GM21619 (cell line): Measurements from ENCODE around the gene BRSK2.

ENCODE experiments used
- ATAC-seq: cut with Tn5 transposase; IDR thresholded peaks from one replicate; pipeline ENCODE4 v1.9.1; 2021; ENCODE audit not compliant: unreplicated experiment

BRSK2 gene

DNA sequence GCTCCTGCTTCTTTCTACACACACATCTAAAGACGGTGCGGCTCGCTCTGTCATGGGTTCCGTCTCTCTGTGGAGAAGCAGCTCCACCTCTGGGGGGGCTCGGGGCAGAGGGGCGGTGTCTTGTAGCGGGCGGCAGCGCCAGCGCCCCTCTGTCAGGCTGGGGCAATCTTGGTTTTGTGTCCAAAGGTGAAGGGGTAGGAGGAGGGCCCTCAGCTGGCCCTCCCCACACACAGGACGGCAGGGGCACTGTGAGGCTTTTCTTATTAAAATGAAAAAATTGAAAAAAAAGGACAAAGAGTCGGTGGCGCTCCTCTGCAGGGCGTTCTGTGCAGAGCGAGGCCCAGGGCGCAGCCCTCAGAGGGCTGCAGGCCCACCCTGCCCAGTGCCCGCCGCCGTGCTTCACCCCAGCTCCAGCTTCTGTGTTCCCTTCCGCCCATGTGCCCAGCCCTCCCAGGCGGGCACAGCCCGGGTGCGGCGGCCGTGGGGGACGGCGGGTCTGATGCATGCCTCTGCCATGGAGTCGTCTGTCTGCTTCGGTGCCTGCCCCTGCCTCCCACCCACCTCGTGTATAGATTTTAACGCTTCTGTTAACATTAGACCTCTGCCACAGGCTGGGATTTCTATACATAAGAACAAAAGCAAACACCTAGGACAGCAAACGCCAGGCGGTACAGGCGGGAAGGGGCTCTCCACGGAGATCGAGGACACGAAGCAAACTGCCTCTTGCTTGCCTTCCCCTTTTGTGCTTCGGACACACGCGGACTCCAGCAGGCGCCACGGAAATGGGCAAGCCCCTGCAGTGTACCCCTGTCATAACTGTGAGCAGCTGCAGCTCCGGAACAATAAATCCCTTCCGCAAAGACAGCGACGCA is 72.3 kb downstream of the BRSK2 start:
- no peak for ATAC-seq

- ATAC-seq, result no peak
Measured at GRCh38 chr11:1462698-1462975, 72.9 kb downstream of the BRSK2 start.

- no peak for ATAC-seq
Measured at GRCh38 chr11:1463056-1463455, 73.3 kb downstream of the BRSK2 start.

DNA sequence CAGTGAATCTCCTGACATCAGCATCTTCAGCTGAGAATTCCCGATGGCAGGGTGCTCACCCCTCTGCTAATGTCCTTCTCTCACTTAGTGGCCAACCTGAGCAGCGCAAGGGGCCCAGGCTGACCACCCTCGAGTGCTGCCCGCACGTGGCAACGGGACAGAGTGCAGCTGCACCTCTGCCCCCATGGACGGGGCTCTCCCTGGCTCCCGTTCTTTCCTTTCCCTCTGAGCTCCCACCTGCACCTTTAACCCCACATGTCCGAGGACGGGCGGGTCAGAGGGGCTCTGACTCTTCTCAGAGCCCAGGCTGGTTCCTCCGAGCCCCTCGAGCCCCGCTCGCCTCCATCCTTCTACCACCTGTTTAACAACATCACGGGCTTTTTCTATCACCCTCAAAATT is 77.0 kb downstream of the BRSK2 start:
- ATAC-seq, result no peak

DNA sequence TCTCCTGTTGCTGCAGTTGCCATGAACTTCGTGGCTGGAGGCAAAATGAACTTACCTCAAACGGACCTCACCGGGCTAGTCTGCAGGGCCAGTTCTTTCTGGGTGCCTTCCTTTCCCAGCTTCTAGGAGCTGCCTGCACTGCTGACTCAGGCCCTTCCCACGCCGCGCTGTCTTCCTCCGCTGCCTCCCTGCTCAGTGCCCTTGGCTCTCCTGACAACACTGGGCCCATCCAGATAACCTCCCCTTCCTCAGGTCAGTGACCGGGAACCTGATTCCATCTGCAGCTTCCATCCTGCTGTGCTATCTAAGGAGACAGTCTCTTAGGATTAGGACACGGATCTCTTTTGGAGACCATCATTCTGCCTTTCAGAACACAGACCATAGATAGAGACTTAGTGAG is 77.5 kb downstream of the BRSK2 start:
- ATAC-seq, result no peak

DNA sequence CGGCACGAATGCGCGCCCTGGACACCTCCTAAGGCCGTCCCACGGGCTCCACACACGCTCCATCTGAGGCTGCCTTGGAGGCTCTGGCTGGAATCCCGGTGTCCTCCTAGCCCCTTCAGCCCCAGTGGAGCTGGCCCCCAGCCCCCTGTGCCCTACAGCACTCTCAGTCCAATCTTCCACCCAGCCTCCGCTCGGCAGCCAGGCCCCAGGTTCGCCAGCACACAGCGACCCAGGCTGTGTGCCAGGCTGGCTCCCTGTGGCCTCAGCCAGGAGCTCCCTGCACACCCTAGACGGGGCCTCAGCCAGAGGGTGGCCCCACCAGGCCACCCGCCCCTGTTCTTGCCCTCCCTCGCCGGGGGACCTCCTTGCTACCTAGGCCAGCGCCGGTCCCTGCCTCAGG is 78.3 kb downstream of the BRSK2 start:
- no peak for ATAC-seq

DNA sequence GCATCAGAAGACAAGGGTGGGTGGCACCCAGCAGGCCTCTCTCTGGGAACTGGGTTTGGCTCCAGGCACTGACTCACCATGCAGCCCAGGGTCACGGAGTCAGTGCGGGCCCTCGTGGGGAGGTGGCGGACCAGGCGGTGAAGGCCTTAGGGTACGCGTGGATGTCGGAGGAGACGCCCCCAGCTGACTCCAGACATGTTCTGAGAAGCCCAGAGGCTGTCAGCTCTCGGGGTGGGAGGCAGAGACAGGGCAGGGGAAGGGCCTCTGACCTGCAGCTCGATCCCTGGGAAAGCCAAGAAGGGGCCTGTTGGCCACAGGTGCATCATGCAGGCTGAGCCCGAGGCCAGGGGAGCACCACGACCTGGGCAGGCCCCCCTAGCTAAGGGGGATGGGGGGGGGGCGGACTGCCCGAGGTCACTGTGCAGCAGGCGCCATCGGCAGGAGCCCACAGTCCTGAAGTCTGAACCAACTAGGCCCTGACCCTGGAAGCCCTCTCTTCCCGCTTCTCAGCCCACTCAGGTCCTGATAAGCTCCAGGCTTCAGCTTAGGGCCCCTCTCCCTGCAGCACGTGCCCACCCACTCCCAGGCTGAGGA is 78.8 kb downstream of the BRSK2 start:
- no peak for ATAC-seq

DNA sequence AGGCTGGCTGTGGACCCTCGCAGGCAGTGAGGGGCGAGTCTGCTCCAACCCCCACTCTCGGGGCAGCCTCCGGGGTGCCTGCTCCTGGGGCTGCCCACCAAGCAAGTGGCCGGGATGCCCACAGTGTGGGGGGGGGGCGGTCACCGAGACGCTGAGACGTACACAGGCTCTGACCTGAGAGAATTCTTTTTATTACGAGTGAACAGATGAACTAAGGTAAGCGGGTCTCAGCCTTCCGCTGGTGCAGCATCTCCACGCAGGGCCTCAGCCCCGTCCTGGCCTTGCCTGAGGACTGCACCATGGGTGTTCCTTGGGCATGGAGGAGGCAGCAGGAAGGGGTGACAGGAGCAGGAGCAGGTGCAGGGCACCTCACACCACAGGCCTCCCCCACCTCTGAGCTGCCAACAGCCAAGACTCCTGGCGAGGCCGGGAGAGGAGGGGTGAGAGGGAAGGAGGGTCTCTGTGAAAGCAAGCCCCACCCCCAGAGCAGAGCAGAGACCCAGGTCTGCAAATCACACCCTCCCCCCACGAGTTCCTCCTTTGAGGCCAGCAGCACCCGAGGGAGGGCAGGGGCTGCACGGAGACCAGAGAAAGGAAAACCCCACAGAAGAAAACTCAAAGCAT is 79.7 kb downstream of the BRSK2 start:
- no peak for ATAC-seq

- ATAC-seq, result no peak
Measured at GRCh38 chr11:1469911-1470680, 80.4 kb downstream of the BRSK2 start.

- no peak for ATAC-seq
Measured at GRCh38 chr11:1470681-1471611, 81.2 kb downstream of the BRSK2 start.

DNA sequence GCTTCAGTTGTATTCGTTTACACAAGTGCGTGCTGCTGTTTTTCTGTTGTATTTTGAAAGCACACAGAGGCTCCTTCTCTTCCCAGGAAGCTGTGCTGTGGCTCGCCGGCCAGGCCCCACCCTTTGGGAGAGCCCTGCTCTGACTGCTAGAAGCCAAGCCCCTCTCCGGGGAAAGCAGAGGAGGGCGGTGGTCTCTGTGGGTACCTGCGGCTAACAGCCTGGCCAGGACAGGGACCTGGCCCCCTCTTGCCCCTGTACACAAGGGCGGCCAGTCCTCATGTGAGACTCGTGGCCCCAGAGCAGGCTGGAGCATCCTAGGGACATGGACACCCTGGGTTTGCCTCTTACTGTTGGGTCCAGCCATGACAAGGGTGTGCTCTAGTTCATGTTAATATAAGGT is 82.0 kb downstream of the BRSK2 start:
- ATAC-seq, result no peak

GRCh38 chr11:1472180-1473005 is 82.7 kb downstream of the BRSK2 start:
- ATAC-seq, result no peak

DNA sequence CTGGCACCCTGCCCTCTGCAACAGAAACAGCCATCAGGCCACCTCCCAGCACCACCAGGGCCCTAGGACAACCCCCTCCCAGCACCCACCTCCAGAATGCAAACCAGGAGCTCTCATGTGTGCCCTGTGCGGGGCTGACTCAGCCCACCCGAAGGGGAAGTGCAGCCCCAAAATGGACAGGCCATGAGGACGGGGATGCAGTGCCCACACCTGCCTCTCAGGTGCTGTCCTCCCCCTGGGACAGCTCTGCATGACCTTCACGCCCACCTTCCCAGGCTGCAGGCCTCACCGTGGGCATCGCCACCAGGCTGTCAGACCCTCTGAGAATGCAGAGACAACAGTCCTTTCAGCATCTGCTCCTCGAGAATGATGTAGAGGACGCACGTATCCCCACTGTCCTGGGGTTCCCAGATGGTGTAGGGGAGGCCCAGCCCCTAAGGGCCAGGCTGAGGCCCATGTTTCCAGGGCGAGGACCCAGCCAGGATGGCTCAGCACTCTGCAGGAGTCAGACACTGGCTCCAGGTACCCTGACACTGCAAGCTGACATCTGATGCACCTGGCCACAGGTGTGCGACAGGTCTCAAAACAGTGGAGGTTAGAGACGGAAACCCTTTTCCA is 83.4 kb downstream of the BRSK2 start:
- ATAC-seq, result no peak

DNA sequence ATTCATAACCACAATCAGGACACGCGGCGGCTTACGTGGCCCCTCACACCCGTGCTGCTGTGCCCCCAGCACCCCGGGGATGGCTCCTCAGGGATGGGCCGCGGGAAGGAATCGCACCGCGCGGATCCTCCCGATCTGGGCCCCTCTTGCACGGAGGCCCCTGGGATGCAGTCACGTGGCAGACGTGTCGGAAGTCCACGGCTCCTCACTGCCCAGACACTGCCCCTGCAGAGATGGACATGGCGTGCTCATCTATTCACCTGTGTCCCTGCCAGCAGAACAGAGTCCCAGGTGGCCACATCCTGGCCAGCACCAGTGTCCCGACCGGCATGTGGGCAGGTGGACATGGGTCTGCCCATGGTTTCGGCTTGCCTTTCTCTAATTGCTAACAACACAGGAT is 84.1 kb downstream of the BRSK2 start:
- ATAC-seq, result no peak

DNA sequence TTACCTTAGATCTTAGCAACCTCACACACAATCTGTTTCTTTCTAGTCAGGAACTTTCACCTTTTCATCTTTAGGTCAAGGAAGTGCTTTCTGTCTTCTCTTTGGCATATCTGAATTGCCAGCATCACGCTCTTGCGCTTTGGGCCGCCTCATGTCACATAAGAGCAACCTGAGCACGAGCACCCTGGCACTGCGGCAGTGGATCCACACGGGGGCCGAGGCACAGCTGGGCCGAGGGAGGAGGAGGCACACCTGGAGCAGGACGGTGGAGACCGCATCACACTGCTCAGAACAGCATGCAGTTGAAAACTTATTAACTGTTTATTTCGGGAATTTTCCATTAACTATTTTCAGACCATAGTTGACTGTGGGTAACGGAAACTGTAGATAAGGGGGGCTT is 86.1 kb downstream of the BRSK2 start:
- ATAC-seq, result no peak

DNA sequence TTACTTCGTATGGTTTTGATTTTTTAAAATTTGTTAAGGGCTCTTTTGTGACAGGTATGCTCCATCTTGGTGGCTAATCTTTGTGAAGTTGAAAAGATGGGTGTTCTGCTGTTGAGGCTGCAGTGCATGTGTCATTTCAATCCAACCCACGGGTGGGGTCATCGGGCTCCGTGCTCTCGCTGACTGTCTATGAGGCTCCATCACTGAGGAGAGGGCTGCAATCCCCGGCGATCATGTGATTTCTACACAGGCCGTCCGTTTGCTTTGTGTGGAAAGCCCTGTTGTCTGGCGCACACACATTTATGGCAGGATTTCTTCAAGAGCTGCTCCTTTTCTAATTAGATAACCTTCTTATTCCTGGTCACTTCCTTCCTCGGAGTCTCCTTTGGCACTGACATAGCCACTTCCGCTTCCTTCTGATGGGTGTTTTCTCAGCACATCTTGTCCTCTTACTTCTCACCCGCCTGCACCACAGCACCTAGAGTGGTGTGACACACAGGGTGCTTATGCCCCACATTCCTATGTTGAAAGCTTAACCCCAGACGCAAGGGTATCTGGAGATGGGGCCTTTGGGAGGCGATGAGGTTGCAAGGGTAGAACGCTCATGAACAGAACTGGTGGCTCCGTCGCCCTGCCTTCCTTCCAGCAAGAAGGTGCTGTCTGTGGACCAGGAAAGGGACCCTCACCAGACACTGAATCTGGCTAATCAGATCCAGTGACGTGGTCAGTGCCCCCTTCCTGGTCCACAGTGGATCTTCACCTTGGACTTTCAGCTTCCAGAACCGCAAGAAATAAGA is 87.4 kb downstream of the BRSK2 start:
- no peak for ATAC-seq

GRCh38 chr11:1478011-1478410 is 88.3 kb downstream of the BRSK2 start:
- ATAC-seq, result no peak

DNA sequence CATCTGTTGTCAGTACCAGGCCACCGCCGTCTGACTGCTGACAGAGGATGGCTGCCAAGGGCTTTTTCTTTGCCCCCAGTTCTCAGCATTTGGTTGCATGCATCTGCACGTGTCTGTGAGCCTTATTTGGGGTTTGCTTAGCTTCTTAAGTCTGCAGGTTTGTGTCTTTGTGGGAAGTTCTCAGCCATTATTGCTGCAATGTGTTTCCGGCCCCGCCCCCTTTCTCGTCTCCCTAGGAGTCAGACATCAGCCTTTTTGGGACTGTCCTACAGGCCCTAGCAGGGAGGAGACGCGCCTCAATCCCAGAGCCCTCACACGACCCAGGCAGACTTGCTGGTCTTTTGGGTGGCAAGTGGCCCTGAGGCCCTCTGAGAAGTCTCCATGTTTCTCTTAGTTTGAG is 88.8 kb downstream of the BRSK2 start:
- ATAC-seq, result no peak
